Hematopoietic multipotent progenitor cell treated with erythropoietin and hydrocortisone succinate and interleukin-3 and kit ligand, for 8 days (in vitro differentiated cells): Measurements from ENCODE around the gene RANBP17.
"Not testable (repeated sequence)": the region's sequence is repeated elsewhere in the genome, so short reads cannot be mapped to it uniquely, and the experiment has no call there.

Source experiments
- DNase-seq: peaks from one replicate; pipeline ENCODE4 v3.0.0-alpha.2; 2015

RANBP17 gene

GRCh38 chr5:171261361-171261760, 399.5 kb downstream of the RANBP17 start:
- peak; percentile 3 for DNase-seq

GRCh38 chr5:171261904-171262303, 400.1 kb downstream of the RANBP17 start:
- peak; percentile 4 for DNase-seq

GRCh38 chr5:171263181-171263580, 401.4 kb downstream of the RANBP17 start:
- peak; percentile 97 for DNase-seq

- peak; percentile 28 for DNase-seq
Measured at GRCh38 chr5:171264843-171265242, 403.0 kb downstream of the RANBP17 start.

- no peak for DNase-seq
Measured at GRCh38 chr5:171268700-171269620, 407.1 kb downstream of the RANBP17 start.

GRCh38 chr5:171269717-171270116, 407.9 kb downstream of the RANBP17 start:
- DNase-seq = no peak

- DNase-seq = no peak
Measured at GRCh38 chr5:171270136-171270535, 408.3 kb downstream of the RANBP17 start.

- no peak for DNase-seq
Measured at GRCh38 chr5:171271798-171272197, 410.0 kb downstream of the RANBP17 start.

- peak; percentile 75 for DNase-seq
Measured at GRCh38 chr5:171272996-171273970, 411.5 kb downstream of the RANBP17 start.

GRCh38 chr5:171275841-171276544, 414.2 kb downstream of the RANBP17 start:
- DNase-seq = no peak

GRCh38 chr5:171283753-171284152, 421.9 kb downstream of the RANBP17 start:
- DNase-seq = no peak

GRCh38 chr5:171285465-171285864, 423.6 kb downstream of the RANBP17 start:
- DNase-seq = no peak

- no peak for DNase-seq
Measured at GRCh38 chr5:171288066-171288465, 426.2 kb downstream of the RANBP17 start.

GRCh38 chr5:171291371-171291770, 429.6 kb downstream of the RANBP17 start:
- no peak for DNase-seq

GRCh38 chr5:171295299-171295698, 433.5 kb downstream of the RANBP17 start:
- DNase-seq = peak; percentile 31

GRCh38 chr5:171295801-171296200, 434.0 kb downstream of the RANBP17 start:
- no peak for DNase-seq

GRCh38 chr5:171297941-171298340, 436.1 kb downstream of the RANBP17 start:
- DNase-seq = not testable (repeated sequence)

GRCh38 chr5:171299228-171299627, 437.4 kb downstream of the RANBP17 start:
- DNase-seq = no peak

GRCh38 chr5:171299851-171300250, 438.0 kb downstream of the RANBP17 start:
- no peak for DNase-seq

GRCh38 chr5:171300358-171300757, 438.5 kb downstream of the RANBP17 start:
- no peak for DNase-seq

- no peak for DNase-seq
Measured at GRCh38 chr5:171306166-171306565, 444.3 kb downstream of the RANBP17 start.

GRCh38 chr5:171306781-171307591, 445.2 kb downstream of the RANBP17 start:
- no peak for DNase-seq
